Effector CD8-positive, alpha-beta T cell (primary cell): ENCODE measurements around the gene KCNJ1.

Experiments used
- DNase-seq: peaks from one replicate; lab custom pipeline; 2025; lab: John Stamatoyannopoulos, UW

The KCNJ1 gene

GRCh38 chr11:128882451-128882850, 15.4 kb upstream of the KCNJ1 start:
- DNase-seq: no peak

- DNase-seq: no peak
These were observed 14.1 kb upstream of the KCNJ1 start for GRCh38 chr11:128881221-128881620.

GRCh38 chr11:128879817-128880216, 12.7 kb upstream of the KCNJ1 start:
- DNase-seq: no peak

- DNase-seq: no peak
These were observed 11.4 kb upstream of the KCNJ1 start for GRCh38 chr11:128878455-128878854.

GRCh38 chr11:128877726-128878125, 10.6 kb upstream of the KCNJ1 start:
- DNase-seq: no peak

- no peak for DNase-seq
These were observed 9.1 kb upstream of the KCNJ1 start for GRCh38 chr11:128876133-128876650.

- DNase-seq: no peak
These were observed 7.3 kb upstream of the KCNJ1 start for GRCh38 chr11:128874427-128874826.

- no peak for DNase-seq
These were observed 5.5 kb upstream of the KCNJ1 start for GRCh38 chr11:128872594-128872993.

GRCh38 chr11:128872094-128872493, 5.0 kb upstream of the KCNJ1 start:
- DNase-seq: no peak

GRCh38 chr11:128871168-128871610, 4.1 kb upstream of the KCNJ1 start:
- DNase-seq: no peak

GRCh38 chr11:128868841-128869671, 2.0 kb upstream of the KCNJ1 start:
- no peak for DNase-seq

- no peak for DNase-seq
These were observed 1.6 kb downstream of the KCNJ1 start for GRCh38 chr11:128865490-128865889.

- DNase-seq: no peak
These were observed 4.0 kb downstream of the KCNJ1 start for GRCh38 chr11:128862908-128863660.

- DNase-seq: no peak
These were observed 4.7 kb downstream of the KCNJ1 start for GRCh38 chr11:128862406-128862805.

GRCh38 chr11:128860571-128861361, 6.3 kb downstream of the KCNJ1 start:
- no peak for DNase-seq

- DNase-seq: peak; percentile 57
These were observed 7.3 kb downstream of the KCNJ1 start for GRCh38 chr11:128859563-128860441.

GRCh38 chr11:128857341-128857740, 9.8 kb downstream of the KCNJ1 start:
- DNase-seq: no peak

GRCh38 chr11:128856241-128856640, 10.9 kb downstream of the KCNJ1 start:
- DNase-seq: no peak

GRCh38 chr11:128854841-128855240, 12.3 kb downstream of the KCNJ1 start:
- no peak for DNase-seq

GRCh38 chr11:128853559-128853958, 13.5 kb downstream of the KCNJ1 start:
- DNase-seq: no peak
